HEK293T (cell line): ENCODE measurements around the gene TBATA.

Experiments
- CTCF ChIA-PET: fragments of 350-600 bp; formaldehyde crosslinking; extraction: SDS; loops from one replicate; lab custom pipeline; 2021; ENCODE audit warnings: antibody characterized with exemption, inconsistent platforms; lab: Yijun Ruan, JAX
- POLR2A ChIA-PET: fragments of 350-600 bp; formaldehyde crosslinking; extraction: SDS; loops from one replicate; lab custom pipeline; 2020; ENCODE audit warnings: antibody characterized with exemption, inconsistent platforms; lab: Yijun Ruan, JAX
- DNase-seq: peaks from one replicate; pipeline ENCODE4 v3.0.0; 2012; ENCODE audit warnings: mixed read lengths; ENCODE audit errors: extremely low spot score
- TARDBP ChIP-seq: fragments of 450-650 bp; IDR thresholded peaks from 2 replicates; pipeline ENCODE4 v1.6.1; 2016
- ZNF384 ChIP-seq: fragments of 450-650 bp; IDR thresholded peaks from 2 replicates; pipeline ENCODE4 v1.6.1; 2016

Gene TBATA

GRCh38 chr10:70722820-70723424 is 62.3 kb downstream of the TBATA start:
- no peak for DNase-seq
- CTCF ChIA-PET, result no interaction called here
- TF ChIP-seq TARDBP, result no peak
- TF ChIP-seq ZNF384, result no peak
- POLR2A ChIA-PET, result no interaction called here
